HAP-1 (cell line): Measurements from ENCODE around the gene ZNF785.
A peak's percentile ranks its signal among the peaks of the same experiment; 100 is the strongest.

Source experiments
- DNase-seq, 2 experiments: peaks; one replicate each; pipeline ENCODE4 v3.0.0-alpha.2; 2016 to 2020; ENCODE audit warnings: low spot score in 2 of 2
- H3K27me3 ChIP-seq: fragments of 250-450 bp; sonication (Bioruptor Pico); 2 replicates; pipeline ENCODE4 v1.5.1; 2020; ENCODE audit warnings: low read depth, mild to moderate bottlenecking, moderate library complexity
- H3K36me3 ChIP-seq: fragments of 250-450 bp; sonication (Bioruptor Pico); replicated peaks from 2 replicates; pipeline ENCODE4 v1.5.1; 2020; ENCODE audit warnings: mild to moderate bottlenecking
- H3K4me1 ChIP-seq: fragments of 250-450 bp; sonication (Bioruptor Pico); 2 replicates; pipeline ENCODE4 v1.5.1; 2020; ENCODE audit warnings: mild to moderate bottlenecking
- H3K4me3 ChIP-seq: fragments of 250-450 bp; sonication (Bioruptor Pico); 2 replicates; pipeline ENCODE4 v1.5.1; 2020; ENCODE audit warnings: mild to moderate bottlenecking, moderate library complexity
- H3K9me3 ChIP-seq: fragments of 250-450 bp; sonication (Bioruptor Pico); 2 replicates; pipeline ENCODE4 v1.5.1; 2020; ENCODE audit warnings: mild to moderate bottlenecking, moderate library complexity
- in situ Hi-C: fragments of 300-500 bp; cut with MboI; formaldehyde crosslinking; loops from 3 replicates; pipeline ENCODE4 v1.14.3; 2020; ENCODE audit warnings: low sequenced_read_pairs, inconsistent platforms, mixed read lengths

Gene ZNF785

GRCh38 chr16:30588651-30589050 is 3.2 kb upstream of the ZNF785 start:
- no peaks in the 10 kb centered on the region for H3K4me1 ChIP-seq
- in situ Hi-C loops, result no loop called here
- no peaks in the 10 kb centered on the region for H3K36me3 ChIP-seq
- no peaks in the 10 kb centered on the region for H3K27me3 ChIP-seq
- H3K9me3 ChIP-seq, result no peaks in the 10 kb centered on the region
- DNase-seq, result no peak
- no peak overlapping the region for H3K4me3 ChIP-seq

- DNase-seq, result no peak
- no peak overlapping the region for H3K4me3 ChIP-seq
- no peaks in the 10 kb centered on the region for H3K4me1 ChIP-seq
- H3K9me3 ChIP-seq, result no peaks in the 10 kb centered on the region
- no peaks in the 10 kb centered on the region for H3K27me3 ChIP-seq
- no peaks in the 10 kb centered on the region for H3K36me3 ChIP-seq
- in situ Hi-C loops, result no loop called here
These were observed 486 bp downstream of the ZNF785 start for GRCh38 chr16:30585022-30585399.

DNA sequence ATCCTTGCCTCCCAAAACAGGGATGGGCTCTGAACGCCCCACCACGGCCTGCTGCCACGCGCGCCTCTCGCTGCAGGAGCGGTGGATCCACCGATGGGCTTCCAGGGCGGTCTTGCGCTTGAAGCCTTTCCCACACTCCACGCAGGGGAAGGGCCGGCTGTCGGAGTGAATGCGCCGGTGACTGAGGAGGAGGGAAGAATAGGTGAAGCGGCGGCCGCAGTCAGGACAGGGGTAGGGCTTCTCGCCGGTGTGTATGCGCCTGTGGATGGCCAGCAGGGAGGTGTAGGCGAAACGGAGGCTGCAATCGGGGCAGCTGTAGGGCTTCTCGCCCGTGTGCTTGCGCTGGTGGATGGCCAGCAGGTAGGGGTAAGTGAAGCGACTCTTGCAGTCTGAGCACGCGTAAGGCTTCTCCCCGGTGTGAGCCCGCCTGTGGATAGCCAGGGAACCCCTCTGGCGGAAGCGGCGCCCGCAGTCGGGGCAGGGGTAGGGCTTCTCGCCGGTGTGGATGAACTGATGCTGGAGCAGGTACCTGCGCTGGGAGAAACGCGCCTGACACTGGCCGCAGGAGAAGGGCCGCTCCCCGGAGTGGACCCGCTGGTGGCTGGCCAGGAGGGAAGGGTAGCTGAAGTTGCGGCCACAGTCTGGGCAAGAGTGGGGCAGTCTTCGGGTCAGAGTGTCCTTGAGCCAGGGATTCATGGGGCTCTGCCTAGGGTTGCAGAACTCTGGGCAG is 2.7 kb downstream of the ZNF785 start:
- no peaks in the 10 kb centered on the region for H3K4me1 ChIP-seq
- DNase-seq, result no peak
- no peaks in the 10 kb centered on the region for H3K27me3 ChIP-seq
- in situ Hi-C loops, result no loop called here
- no peaks in the 10 kb centered on the region for H3K9me3 ChIP-seq
- H3K4me3 ChIP-seq, result no peak overlapping the region
- no peaks in the 10 kb centered on the region for H3K36me3 ChIP-seq

GRCh38 chr16:30581457-30581856 is 4.0 kb downstream of the ZNF785 start:
- no peaks in the 10 kb centered on the region for H3K4me1 ChIP-seq
- no peaks in the 10 kb centered on the region for H3K9me3 ChIP-seq
- in situ Hi-C loops, result no loop called here
- DNase-seq, result no peak
- H3K4me3 ChIP-seq, result no peak overlapping the region
- H3K27me3 ChIP-seq, result no peaks in the 10 kb centered on the region
- H3K36me3 ChIP-seq, result no peaks in the 10 kb centered on the region

DNA sequence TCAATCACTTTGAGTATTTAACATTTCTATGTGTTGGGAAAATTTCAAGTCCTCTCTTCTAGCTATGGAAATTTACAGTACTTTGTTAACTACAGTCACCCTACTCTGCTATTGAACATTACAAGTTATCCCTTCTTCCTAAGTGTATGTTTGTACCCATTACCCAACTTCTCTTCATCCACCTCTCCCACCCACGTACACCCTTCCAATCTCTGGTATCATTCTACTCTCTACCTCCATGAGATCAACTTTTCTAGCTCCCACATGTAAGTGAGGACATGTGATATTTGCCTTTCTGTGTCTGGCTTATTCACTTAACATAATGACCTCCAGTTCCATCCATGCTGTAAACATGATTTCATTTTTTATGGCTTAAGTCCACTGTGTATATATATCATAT is 10.8 kb downstream of the ZNF785 start:
- no peaks in the 10 kb centered on the region for H3K27me3 ChIP-seq
- H3K4me3 ChIP-seq, result no peak overlapping the region
- peaks cover 14% of the 10 kb centered on the region for H3K4me1 ChIP-seq
- in situ Hi-C loops, result loop anchor here (10.0 kb wide), 1 partner anchor 140 kb away; the partner anchor contains the start of gene DCTPP1
- no peak for DNase-seq
- H3K9me3 ChIP-seq, result no peaks in the 10 kb centered on the region
- no peaks in the 10 kb centered on the region for H3K36me3 ChIP-seq

DNA sequence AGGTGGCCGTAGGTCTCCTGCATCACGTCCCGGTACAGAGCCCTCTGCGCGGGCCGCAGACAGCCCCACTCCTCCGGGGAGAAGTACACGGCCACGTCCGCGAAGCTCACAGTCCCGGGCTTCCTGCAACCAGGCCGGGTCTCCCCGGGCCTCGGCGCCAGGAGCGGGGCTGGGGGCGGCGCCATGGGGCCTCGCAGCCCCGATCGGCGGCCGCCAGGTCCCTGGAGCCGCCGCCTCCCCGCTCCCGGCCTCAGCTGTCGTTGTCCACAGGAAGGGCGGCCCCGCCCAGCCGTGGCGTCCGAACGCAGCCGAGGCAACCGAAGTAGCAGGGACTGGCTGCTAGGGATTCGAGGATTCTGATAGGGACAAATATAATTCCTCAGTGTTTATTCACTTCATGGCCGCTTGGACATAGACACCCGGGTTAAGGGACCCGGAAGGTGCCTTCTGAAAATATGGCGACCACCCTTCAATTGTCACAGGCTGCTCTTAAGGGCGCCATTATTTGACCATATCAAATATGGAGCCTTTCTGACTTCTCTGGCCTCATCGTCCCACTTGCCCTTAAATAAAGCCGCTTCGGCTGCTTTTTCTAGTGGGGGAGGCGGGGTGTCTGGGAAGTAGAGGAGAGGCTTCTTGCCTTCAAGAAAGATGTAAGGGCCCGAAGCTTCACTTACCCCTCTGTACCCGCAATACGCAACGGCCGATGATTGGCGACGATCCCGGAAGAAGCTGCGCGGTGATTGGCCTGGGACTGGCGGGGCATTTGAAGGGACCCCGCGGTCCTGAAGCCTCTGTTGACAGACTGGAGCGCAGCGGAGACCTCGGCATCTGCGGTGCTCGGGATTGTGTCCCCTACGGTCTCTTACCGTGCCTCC is 13.8 kb downstream of the ZNF785 start, which contains the start of gene ZNF688:
Gene ZNF688 (minus strand): TSS at position 270 of the 878 bp plus-strand sequence. CDS start 85 bp downstream, at position 185.
- Histone ChIP-seq H3K27me3 (no peaks in the 10 kb centered on the region), H3K36me3 (no peaks in the 10 kb centered on the region), H3K4me3 (peak within 1 kb of the TSS; percentile 61), H3K9me3 (no peaks in the 10 kb centered on the region), H3K4me1 (peaks cover 14% of the 10 kb centered on the region)
- in situ Hi-C loops, result loop anchor here (10.0 kb wide), 1 partner anchor 137 kb away; the partner anchor contains the start of gene DCTPP1
- DNase-seq, result peak; percentile 98 to 99

- in situ Hi-C loops, result loop anchor here (10.0 kb wide), 1 partner anchor 136 kb away; the partner anchor contains the start of gene DCTPP1
- peaks cover 14% of the 10 kb centered on the region for H3K4me1 ChIP-seq
- H3K36me3 ChIP-seq, result no peaks in the 10 kb centered on the region
- peak in 1 of 2 experiments; percentile 42 for DNase-seq
- H3K27me3 ChIP-seq, result no peaks in the 10 kb centered on the region
- peak overlapping the region; percentile 61 for H3K4me3 ChIP-seq
- no peaks in the 10 kb centered on the region for H3K9me3 ChIP-seq
These were observed 14.7 kb downstream of the ZNF785 start for GRCh38 chr16:30570636-30571444.

GRCh38 chr16:30569746-30570635 is 15.5 kb downstream of the ZNF785 start:
- no peak overlapping the region for H3K4me3 ChIP-seq
- no peak for DNase-seq
- peaks cover 14% of the 10 kb centered on the region for H3K4me1 ChIP-seq
- H3K36me3 ChIP-seq, result no peaks in the 10 kb centered on the region
- no peaks in the 10 kb centered on the region for H3K27me3 ChIP-seq
- H3K9me3 ChIP-seq, result no peaks in the 10 kb centered on the region
- in situ Hi-C loops, result loop anchor here (10.0 kb wide), 1 partner anchor 135 kb away; the partner anchor contains the start of gene DCTPP1

DNA sequence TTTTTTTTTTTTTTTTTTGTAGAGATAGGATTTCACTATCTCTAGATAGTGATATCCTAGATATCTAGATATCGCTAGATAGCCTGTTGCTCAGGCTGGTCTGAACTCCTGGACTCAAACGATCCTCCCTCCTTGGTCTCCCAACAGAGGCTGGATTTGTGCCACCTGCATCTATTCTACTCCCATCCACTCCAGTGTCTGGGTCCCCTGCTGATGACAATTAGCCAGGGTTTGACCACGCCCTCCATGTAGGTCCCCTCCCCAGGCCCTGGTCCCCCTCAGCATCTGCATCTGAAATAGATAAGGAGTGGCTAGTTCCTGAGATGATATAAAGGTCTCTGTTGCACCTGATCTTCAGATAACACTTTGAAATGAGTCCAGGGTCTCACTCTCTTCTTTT is 16.2 kb downstream of the ZNF785 start:
- Histone ChIP-seq H3K4me3 (no peak overlapping the region), H3K9me3 (no peaks in the 10 kb centered on the region), H3K36me3 (no peaks in the 10 kb centered on the region), H3K4me1 (peaks cover 14% of the 10 kb centered on the region), H3K27me3 (no peaks in the 10 kb centered on the region)
- in situ Hi-C loops, result no loop called here
- no peak for DNase-seq

DNA sequence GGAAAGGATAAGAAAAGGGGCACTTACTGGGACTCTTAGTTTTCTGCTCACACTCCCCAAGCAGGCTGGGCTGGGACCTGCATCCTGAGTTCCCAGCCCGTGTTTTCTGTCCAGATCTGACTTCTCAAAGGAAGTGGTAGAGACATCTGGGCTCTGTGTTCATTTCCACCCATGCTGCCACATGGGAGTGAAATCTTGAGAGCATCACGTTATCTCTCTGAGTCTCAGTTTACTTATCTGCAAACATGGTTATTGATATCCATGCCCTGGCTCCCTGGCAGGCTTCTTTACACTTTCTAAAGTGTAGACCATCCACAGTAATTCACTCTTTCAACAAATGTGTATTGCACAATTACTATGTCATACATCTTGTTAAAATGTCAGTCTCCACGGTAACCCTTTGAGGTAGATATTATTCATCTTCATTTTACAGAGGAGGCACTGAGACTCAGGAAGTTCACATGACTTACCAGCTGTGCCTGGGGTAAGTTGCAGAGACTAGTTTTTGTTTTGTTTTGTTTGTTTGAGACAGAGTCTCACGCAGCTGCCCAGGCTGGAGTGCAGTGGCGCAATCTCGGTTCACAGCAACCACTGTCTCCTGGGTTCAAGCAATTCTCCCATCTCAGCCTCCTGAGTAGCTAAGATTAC is 17.4 kb downstream of the ZNF785 start:
- no peaks in the 10 kb centered on the region for H3K9me3 ChIP-seq
- H3K4me3 ChIP-seq, result no peak overlapping the region
- H3K27me3 ChIP-seq, result no peaks in the 10 kb centered on the region
- no peaks in the 10 kb centered on the region for H3K36me3 ChIP-seq
- in situ Hi-C loops, result no loop called here
- DNase-seq, result no peak
- H3K4me1 ChIP-seq, result peaks cover 9% of the 10 kb centered on the region

- H3K9me3 ChIP-seq, result no peaks in the 10 kb centered on the region
- peaks cover 4% of the 10 kb centered on the region for H3K4me1 ChIP-seq
- no peak overlapping the region for H3K4me3 ChIP-seq
- in situ Hi-C loops, result no loop called here
- H3K36me3 ChIP-seq, result no peaks in the 10 kb centered on the region
- no peak for DNase-seq
- H3K27me3 ChIP-seq, result no peaks in the 10 kb centered on the region
These were observed 18.1 kb downstream of the ZNF785 start for GRCh38 chr16:30567160-30567990.

GRCh38 chr16:30566531-30566930 is 19.0 kb downstream of the ZNF785 start:
- in situ Hi-C loops, result no loop called here
- Histone ChIP-seq H3K4me1 (peaks cover 4% of the 10 kb centered on the region), H3K36me3 (no peaks in the 10 kb centered on the region), H3K27me3 (no peaks in the 10 kb centered on the region), H3K4me3 (no peak overlapping the region), H3K9me3 (no peaks in the 10 kb centered on the region)
- no peak for DNase-seq
